Subcutaneous adipose tissue (tissue), 4 donors: Measurements from ENCODE around the gene SEC31B. TPM values are rescaled to one million over a fixed set of nuclear protein-coding genes. Genes with fewer than 3 reads are reported as not detected.

Experiments used
- total RNA-seq, 4 donors: library from RNA; depleted of rRNA; stranded (reverse); fragments of >200 nt; gene quantifications; one replicate each; pipeline ENCODE4 v1.1.0, GENCODE V29; 2016
- TF ChIP-seq, protein P1 (sequence below): fragments of 450-650 bp; IDR thresholded peaks from one replicate; pipeline ENCODE4 v1.5.1; 2016; ENCODE audit warnings: low read depth, mild to moderate bottlenecking, control low read depth, antibody characterized with exemption, moderate library complexity

SEC31B gene
- total RNA-seq, 4 donors from 2014 or later, result 6.8 to 14.3 (median 9.4) TPM

DNA sequence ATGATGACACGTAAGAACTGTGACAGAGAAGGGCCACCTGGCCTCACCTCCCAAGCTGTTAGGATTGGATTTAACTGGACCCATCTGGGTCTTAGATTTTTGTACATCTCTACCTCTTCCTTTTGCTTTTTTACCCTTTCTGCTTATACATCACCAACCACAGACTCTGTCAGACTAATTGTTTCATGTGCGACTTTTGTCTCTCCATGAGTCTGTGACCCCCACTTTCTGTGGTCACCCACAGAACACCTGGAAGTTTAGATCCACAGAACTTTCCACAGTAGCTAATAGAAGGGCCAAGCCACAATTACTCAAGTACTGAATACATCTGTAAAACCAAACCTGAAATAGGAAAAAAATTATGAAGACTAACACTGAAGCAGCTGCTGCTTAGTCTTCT is 23.1 kb downstream of the SEC31B start:
- TF ChIP-seq, protein P1, sequence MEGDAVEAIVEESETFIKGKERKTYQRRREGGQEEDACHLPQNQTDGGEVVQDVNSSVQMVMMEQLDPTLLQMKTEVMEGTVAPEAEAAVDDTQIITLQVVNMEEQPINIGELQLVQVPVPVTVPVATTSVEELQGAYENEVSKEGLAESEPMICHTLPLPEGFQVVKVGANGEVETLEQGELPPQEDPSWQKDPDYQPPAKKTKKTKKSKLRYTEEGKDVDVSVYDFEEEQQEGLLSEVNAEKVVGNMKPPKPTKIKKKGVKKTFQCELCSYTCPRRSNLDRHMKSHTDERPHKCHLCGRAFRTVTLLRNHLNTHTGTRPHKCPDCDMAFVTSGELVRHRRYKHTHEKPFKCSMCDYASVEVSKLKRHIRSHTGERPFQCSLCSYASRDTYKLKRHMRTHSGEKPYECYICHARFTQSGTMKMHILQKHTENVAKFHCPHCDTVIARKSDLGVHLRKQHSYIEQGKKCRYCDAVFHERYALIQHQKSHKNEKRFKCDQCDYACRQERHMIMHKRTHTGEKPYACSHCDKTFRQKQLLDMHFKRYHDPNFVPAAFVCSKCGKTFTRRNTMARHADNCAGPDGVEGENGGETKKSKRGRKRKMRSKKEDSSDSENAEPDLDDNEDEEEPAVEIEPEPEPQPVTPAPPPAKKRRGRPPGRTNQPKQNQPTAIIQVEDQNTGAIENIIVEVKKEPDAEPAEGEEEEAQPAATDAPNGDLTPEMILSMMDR, result no peak

- TF ChIP-seq, protein P1, result no peak
Measured at GRCh38 chr10:100490531-100490930, 29.1 kb downstream of the SEC31B start.

- TF ChIP-seq, protein P1, result no peak
Measured at GRCh38 chr10:100489396-100489795, 30.3 kb downstream of the SEC31B start.

GRCh38 chr10:100487529-100487928 is 32.1 kb downstream of the SEC31B start:
- TF ChIP-seq, protein P1, result no peak

GRCh38 chr10:100485801-100486495 is 33.7 kb downstream of the SEC31B start:
- TF ChIP-seq, protein P1, result no peak

- TF ChIP-seq, protein P1, result no peak
Measured at GRCh38 chr10:100485366-100485765, 34.3 kb downstream of the SEC31B start.

DNA sequence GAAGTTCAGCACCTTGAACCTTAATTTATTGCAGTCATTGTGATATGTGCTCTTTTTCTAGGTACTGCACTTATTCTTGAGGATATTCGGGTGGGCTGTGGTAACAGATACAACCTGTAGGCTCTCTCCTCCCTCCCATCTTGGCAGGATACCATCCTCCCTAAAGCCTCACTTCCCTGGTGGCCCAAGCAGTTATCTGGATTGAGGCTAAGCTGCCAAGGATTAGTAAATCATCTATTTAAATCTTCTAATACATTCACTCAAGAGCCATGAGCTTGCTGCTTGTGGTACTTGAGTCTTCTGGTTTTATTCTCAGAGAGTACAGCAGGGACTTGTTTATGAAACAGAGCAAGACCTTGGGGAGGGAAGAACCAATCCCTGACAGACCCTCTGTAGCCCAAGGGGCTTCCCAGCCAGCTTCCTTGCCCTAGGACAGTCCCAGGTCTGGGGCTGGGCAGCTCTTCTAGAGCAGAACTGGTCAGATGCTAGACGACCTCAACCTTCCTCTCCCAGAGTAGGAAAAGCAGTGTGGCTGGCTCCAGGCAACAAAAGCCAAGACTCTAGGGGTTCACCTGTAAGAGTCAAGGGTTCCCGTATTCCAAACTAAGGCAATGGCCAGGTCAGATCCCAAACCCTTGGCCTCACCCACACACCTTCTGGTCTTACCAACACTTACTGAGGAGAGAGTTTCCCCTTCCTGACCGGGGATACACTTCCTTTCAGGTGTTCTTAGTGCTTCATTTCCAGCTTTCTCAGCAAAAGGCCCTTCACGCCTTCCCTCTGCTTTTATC is 35.6 kb downstream of the SEC31B start:
- TF ChIP-seq, protein P1, result no peak
